ENCODE data around the gene FDX1. TPM values are rescaled to one million over a fixed set of nuclear protein-coding genes. Genes with fewer than 3 reads are reported as not detected.
"Not testable (repeated sequence)": the region's sequence is repeated elsewhere in the genome, so short reads cannot be mapped to it uniquely, and the experiment has no call there.

FDX1 gene, protein sequence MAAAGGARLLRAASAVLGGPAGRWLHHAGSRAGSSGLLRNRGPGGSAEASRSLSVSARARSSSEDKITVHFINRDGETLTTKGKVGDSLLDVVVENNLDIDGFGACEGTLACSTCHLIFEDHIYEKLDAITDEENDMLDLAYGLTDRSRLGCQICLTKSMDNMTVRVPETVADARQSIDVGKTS
- 10.3 and 11.5 TPM in 2 replicates for total RNA-seq

DNA sequence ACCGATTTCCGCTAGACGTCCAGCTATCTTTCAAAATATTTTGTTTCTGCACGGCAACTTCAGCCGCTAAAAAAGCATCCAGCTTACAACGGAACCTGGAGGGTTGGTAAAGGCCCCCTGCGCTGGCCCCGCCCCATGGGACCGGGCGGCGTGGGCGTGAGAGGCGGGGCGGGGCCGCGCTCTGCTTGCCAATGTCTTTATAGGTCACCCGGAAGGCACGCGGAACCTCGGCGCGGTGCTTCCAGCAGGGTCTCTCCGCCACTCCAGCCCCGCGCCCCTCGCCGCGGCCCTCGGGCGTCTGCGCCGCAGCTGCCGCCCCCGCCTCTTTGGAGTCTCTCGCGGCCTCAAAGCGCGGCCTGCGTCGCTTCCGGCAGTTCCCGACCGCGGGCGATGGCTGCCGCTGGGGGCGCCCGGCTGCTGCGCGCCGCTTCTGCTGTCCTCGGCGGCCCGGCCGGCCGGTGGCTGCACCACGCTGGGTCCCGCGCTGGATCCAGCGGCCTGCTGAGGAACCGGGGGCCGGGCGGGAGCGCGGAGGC is at the start of gene FDX1:
FDX1 (plus strand) TSS at position 218 of the 536 bp plus-strand sequence; CDS start at position 391, 173 bp downstream.
- no peaks in the 10 kb centered on the region for H3K36me3 ChIP-seq (ENCODE audit: control insufficient read depth, insufficient read depth, low read length)
- H3K27me3 ChIP-seq (ENCODE audit: control insufficient read depth, insufficient read depth, low read length) = no peaks in the 10 kb centered on the region
- TF ChIP-seq, protein P1, sequence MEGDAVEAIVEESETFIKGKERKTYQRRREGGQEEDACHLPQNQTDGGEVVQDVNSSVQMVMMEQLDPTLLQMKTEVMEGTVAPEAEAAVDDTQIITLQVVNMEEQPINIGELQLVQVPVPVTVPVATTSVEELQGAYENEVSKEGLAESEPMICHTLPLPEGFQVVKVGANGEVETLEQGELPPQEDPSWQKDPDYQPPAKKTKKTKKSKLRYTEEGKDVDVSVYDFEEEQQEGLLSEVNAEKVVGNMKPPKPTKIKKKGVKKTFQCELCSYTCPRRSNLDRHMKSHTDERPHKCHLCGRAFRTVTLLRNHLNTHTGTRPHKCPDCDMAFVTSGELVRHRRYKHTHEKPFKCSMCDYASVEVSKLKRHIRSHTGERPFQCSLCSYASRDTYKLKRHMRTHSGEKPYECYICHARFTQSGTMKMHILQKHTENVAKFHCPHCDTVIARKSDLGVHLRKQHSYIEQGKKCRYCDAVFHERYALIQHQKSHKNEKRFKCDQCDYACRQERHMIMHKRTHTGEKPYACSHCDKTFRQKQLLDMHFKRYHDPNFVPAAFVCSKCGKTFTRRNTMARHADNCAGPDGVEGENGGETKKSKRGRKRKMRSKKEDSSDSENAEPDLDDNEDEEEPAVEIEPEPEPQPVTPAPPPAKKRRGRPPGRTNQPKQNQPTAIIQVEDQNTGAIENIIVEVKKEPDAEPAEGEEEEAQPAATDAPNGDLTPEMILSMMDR (IDR thresholded peaks at IDR 0.05; ENCODE audit: insufficient read depth, low read length, poor library complexity, severe bottlenecking) = no peak
- peak within 1 kb of the TSS; percentile 97 for H3K4me3 ChIP-seq (ENCODE audit: low read depth, low read length)
- DNase-seq (ENCODE audit: low read depth) = peak; percentile 39

DNA sequence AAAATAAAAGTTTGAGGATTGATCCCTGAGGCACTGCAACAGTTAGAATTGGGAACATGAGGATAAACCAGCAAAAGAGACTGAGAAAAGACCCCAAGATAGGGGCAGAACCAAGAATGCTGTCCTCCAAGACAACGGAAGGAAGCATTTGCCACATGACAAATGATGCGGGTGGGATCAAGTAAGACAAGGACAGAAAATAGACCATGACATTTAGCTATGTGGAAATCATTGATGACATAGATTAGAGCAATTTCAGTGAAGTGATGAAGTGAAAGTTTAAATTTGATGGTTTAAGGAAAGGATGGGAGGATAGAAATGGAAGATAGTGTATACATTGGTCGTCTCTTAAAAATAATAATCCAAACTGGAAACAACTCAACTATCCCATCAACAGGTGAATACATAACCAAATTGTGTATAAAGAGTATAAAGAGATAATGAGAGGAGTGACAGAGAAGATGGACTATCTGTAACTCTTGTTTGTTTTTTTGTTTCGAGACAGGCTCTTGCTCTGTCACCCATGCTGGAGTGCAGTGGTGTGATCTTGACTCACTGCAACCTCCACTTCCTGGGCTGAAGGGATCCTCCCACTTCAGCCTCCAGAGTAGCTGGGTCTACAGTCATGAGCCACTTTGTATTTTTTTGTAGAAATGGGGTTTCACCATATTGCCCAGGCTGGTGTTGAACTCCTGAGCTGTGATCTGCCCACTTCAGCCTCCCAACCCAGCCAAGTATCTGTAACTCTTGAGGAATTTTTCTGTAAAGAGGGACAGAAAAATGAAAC is 48.7 kb upstream of the FDX1 start:
- no peak for DNase-seq (ENCODE audit: low read depth)
- TF ChIP-seq, protein P1 (IDR thresholded peaks at IDR 0.05; ENCODE audit: insufficient read depth, low read length, poor library complexity, severe bottlenecking) = no peak
- Histone ChIP-seq H3K27me3 (ENCODE audit: control insufficient read depth, insufficient read depth, low read length) (no peaks in the 10 kb centered on the region), H3K4me3 (ENCODE audit: low read depth, low read length) (no peak overlapping the region), H3K36me3 (ENCODE audit: control insufficient read depth, insufficient read depth, low read length) (no peaks in the 10 kb centered on the region)

DNA sequence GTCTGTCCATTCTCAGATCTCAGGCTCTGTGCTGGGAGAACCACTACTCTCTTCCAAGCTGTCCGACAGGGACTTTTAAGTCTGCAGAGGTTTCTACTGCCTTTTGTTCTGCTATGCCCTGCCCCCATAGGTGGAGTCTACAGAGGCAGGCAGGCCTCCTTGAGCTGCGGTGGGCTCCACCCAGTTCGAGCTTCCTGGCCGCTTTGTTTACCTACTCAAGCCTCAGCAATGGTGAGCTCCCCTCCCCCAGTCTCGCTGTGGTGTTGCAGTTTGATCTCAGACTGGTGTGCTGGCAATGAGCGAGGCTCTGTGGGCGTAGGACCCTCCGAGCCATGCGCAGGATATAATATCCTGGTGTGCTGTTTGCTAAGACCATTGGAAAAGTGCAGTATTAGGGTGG is 41.5 kb upstream of the FDX1 start:
- DNase-seq (ENCODE audit: low read depth); H3K27me3 ChIP-seq (ENCODE audit: control insufficient read depth, insufficient read depth, low read length); H3K36me3 ChIP-seq (ENCODE audit: control insufficient read depth, insufficient read depth, low read length); H3K4me3 ChIP-seq (ENCODE audit: low read depth, low read length): not testable (repeated sequence)

DNA sequence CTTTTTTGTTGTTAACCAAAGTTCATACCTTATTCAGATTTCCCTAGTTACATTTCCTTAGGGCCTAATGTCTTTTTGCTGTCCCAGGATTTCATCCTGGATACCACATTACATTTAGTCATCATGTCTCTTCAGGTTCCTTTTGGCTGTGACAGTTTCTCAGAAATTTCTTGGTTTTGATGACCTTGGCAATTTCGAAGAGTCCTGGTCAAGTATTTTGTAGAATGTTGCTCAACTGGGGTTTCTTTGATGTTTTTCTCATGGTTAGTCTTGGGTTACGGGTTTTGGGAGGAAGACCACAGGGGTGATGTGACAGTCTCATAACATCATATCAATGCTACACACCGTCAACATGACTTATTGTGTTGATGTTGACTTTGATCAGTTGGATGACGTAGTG is 39.8 kb upstream of the FDX1 start:
- H3K27me3 ChIP-seq (ENCODE audit: control insufficient read depth, insufficient read depth, low read length) = no peaks in the 10 kb centered on the region
- TF ChIP-seq, protein P1 (IDR thresholded peaks at IDR 0.05; ENCODE audit: insufficient read depth, low read length, poor library complexity, severe bottlenecking) = no peak
- no peak overlapping the region for H3K4me3 ChIP-seq (ENCODE audit: low read depth, low read length)
- no peak for DNase-seq (ENCODE audit: low read depth)
- no peaks in the 10 kb centered on the region for H3K36me3 ChIP-seq (ENCODE audit: control insufficient read depth, insufficient read depth, low read length)

DNA sequence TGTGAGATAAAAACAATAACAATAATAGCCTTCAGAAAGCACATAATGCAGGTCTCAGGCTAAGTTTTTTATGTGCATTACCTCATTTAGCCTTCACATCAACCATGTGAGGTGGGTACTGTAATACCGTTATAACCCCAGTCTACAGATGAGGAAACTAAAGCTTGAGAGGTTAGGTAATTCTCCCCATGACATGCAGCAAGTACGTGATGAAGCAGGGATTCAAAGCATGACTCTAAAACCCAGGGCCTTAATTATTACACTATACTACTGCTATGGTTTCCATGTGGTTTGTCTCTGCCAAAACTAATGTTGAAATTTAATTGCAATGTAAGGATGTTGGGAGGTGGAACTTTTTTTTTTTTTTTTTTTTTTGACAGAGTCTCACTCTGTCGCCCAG is 37.7 kb upstream of the FDX1 start:
- Histone ChIP-seq H3K36me3 (ENCODE audit: control insufficient read depth, insufficient read depth, low read length) (no peaks in the 10 kb centered on the region), H3K4me3 (ENCODE audit: low read depth, low read length) (no peak overlapping the region), H3K27me3 (ENCODE audit: control insufficient read depth, insufficient read depth, low read length) (no peaks in the 10 kb centered on the region)
- DNase-seq (ENCODE audit: low read depth) = no peak
- TF ChIP-seq, protein P1 (IDR thresholded peaks at IDR 0.05; ENCODE audit: insufficient read depth, low read length, poor library complexity, severe bottlenecking) = no peak

DNA sequence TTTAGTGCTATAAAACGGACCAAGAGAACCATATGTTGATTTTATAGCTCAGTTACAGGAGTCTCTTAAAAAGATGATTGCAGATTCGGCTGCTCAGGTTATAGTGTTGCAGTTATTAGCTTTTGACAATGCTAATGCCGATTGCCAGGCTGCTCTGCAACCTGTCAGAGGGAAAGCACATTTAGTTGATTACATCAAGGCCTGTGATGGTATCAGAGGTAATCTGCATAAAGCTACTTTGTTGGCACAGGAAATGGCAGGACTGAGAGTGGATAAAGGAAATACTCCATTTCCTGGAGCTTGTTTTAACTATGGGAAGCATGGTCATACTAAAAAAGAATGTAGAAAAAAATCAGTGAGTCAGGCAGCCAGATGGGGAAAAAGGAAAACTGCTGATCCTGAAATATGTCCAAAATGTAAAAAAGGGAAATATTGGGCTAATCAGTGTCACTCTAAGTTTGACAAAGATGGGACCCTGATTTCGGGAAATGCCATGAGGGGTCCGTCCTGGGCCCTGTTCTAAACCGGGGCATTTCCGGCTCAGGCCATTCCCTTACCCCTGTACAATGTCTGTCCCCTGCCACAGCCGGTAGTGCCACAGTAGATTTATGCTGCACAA is 32.0 kb upstream of the FDX1 start:
- H3K27me3 ChIP-seq (ENCODE audit: control insufficient read depth, insufficient read depth, low read length); H3K36me3 ChIP-seq (ENCODE audit: control insufficient read depth, insufficient read depth, low read length); DNase-seq (ENCODE audit: low read depth); H3K4me3 ChIP-seq (ENCODE audit: low read depth, low read length): not testable (repeated sequence)

DNA sequence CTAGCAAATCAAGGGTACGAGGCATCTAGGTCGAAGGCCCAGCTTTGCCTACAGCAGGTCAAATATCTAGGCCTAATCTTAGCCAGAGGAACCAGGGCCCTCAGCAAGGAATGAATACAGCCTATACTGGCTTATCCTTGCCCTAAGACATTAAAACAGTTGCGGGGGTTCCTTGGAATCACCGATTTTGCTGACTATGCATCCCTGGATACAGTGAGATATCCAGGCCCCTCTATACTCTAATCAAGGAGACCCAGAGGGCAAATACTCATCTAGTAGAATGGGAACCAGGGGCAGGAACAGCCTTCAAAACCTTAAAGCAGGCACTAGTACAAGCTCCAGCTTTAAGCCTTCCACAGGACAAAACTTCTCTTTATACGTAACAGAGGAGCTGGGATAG is 26.2 kb upstream of the FDX1 start:
- not testable (repeated sequence) for H3K36me3 ChIP-seq (ENCODE audit: control insufficient read depth, insufficient read depth, low read length); H3K27me3 ChIP-seq (ENCODE audit: control insufficient read depth, insufficient read depth, low read length); DNase-seq (ENCODE audit: low read depth); H3K4me3 ChIP-seq (ENCODE audit: low read depth, low read length)

DNA sequence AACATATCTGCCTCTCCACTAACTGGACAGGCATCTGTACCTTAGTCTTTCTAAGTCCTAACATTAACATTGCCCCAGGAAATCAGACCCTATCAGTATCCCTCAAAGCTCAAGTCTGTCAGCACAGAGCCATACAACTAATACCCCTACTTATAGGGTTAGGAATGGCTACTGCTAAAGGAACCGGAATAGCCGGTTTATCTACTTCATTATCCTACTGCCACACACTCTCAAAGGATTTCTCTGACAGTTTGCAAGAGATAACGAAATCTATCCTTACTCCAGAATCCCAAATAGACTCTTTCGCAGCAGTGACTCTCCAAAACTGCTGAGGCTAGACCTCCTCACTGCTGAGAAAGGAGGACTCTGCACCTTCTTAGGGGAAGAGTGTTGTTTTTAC is 24.1 kb upstream of the FDX1 start:
- not testable (repeated sequence) for H3K36me3 ChIP-seq (ENCODE audit: control insufficient read depth, insufficient read depth, low read length); H3K27me3 ChIP-seq (ENCODE audit: control insufficient read depth, insufficient read depth, low read length); H3K4me3 ChIP-seq (ENCODE audit: low read depth, low read length); DNase-seq (ENCODE audit: low read depth)

Data from kidney epithelial cell (primary cell).